Stimulated activated CD4-positive, alpha-beta T cell treated with anti-CD3 and anti-CD28 coated beads, Interleukin-12 subunit alpha, Interleukin-12 subunit beta, amount 100 ng/mL, for 24 hours (primary cell): Measurements from ENCODE around the gene AXL.

ENCODE experiments used
- DNase-seq, 2 experiments: peaks; one replicate each; pipeline ENCODE4 v3.0.0-alpha.2; 2020; ENCODE audit warnings: low read depth in 2 of 2

AXL gene

DNA sequence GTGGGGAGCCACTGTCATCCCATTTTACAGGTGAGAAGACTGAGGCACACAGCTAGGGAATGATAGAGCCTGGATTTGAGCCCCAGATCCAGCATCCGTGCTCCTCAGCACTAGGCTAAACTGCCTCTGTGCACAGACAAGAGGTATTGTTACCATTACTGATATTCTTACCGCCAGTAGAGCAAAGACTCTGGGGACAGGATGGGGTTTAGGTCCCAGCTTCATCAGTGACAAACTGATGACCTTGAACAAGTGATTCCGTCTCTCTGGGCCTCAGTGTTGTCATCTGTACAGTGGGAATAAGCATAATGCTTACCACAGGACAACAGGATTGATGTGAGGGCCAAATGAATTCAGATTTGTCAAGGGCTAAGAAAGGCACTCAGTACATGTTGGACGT lies 16.5 kb downstream of the AXL start:
- DNase-seq = no peak

DNA sequence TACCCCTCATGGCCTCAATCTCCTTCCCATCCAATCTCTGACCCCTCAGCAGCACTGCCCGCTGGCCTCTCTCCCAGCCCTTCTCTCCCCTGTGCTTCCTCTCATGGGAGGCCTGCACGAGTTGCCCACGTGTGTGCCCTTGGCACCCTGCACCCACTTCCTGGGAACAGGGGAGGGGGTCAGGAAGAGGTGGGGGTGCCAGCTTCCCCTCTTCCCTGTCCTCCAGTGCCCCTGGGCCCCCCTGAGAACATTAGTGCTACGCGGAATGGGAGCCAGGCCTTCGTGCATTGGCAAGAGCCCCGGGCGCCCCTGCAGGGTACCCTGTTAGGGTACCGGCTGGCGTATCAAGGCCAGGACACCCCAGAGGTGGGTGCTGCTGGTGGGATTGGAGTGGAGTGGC lies 19.2 kb downstream of the AXL start:
- no peak for DNase-seq

DNA sequence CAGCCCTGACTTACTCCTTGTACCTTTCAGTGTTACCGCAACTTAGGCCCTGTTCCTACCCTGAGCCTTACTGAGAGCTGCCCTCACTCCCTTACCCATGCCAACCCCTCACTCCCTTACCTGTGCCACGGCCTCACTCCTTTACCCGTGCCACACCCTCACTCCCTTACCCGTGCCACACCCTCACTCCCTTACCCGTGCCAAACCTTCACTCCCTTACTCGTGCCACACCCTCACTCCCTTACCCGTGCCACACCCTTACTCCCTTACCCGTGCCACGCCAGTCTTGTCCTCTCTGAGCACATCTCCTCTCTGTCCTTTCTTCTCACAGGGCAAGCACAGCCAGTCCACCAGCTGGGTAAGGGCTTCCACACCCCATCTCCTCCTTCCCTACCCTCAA lies 20.3 kb downstream of the AXL start:
- DNase-seq = no peak

DNA sequence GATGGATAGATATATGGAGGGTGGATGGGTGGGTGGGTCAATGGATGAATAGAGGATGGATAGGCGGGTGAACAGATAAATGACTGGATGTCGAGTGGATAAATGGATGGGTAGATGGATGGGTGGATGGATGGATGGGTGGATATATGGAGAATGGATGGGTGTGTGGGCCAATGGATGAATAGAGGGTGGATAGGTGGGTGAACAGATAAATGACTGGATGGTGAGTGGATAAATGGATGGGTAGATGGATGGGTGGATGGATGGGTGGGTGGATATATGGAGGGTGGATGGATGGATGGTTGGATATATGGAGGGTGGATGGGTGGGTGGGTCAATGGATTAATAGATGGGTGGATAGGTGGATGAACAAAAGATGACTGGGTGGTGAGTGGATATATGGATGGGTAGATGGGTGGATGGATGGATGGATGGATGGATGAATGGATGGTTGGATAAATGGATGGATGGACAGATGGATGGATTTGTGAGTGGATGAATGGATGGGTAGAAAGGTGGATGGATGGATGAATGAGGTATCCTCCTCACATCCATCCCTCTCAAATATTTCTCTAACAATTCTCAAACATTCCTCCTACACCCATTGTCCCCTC lies 21.0 kb downstream of the AXL start:
- no peak for DNase-seq

DNA sequence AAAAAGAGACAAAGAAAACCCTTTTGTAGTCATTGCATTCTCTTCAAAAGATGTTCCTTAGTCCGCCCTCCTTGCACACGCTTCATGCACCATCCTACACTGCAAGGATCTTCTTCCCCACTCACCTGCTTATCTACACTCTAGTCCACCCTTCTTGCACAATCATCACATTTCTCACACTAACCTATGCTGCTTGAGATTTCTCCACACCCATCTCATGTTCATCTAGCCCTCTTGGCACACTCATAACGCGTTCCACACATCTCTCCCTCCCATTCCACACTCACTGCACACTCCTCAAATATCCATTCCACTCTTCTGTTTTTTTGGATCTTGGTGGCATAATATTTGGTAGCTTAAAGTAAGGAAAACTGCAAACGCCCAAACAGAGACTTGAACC lies 22.8 kb downstream of the AXL start:
- DNase-seq = no peak

- no peak for DNase-seq
Observed at GRCh38 chr19:41244117-41244516, 25.1 kb downstream of the AXL start.

GRCh38 chr19:41245843-41246242 lies 26.8 kb downstream of the AXL start:
- no peak for DNase-seq

DNA sequence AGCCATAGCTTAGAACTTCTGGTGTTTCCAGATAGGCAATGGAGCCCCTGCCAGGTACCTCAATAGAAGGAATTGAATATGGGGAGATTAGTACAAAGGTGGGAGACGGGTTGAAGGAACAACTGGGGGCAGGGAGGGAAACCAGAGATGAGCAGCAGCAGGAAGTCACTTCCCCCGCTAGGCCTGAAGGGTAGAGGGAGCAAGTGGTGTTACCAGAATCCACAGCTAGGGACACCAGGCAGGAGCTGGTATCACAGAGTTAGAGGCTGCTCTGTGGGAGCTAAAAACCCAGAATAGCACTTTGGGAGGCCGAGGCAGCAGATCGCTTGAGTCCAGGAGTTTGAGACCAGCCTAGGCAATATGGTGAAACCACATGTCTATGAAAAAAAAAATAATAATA lies 29.9 kb downstream of the AXL start:
- no peak for DNase-seq

DNA sequence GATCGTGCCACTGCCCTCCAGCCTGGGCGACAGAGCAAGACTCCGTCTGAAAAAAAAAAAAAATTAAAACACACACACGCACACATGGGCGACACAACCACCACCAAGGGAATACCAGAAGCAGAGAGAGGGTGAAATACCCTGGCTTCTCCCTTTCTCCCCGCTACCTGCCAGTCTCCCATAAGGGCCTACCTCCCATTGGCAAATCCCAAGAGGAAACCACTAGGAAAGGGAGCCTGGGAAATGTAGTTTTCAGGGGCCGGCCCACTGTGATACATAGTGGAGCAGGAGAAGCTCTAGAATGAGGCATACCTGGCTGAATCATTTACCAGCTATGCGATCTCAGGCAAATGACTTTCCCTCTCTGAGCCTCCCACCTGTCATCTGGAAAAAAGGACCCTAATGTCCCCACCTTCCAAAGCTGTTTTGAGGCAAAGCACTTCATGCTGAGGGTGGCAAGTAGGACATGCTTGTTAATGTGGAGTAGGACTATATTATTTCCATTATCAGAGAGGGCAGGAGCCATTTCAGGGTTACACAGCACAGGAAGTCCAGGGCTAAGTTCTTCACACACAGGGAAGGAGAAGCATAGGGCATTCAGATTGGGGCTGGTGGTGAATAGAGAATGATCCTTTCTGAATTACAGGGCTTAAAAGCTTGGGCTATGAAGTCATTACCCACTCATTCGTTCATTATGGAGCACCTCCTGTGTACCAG lies 30.8 kb downstream of the AXL start:
- DNase-seq = no peak

GRCh38 chr19:41253660-41254059 lies 34.6 kb downstream of the AXL start:
- no peak for DNase-seq

DNA sequence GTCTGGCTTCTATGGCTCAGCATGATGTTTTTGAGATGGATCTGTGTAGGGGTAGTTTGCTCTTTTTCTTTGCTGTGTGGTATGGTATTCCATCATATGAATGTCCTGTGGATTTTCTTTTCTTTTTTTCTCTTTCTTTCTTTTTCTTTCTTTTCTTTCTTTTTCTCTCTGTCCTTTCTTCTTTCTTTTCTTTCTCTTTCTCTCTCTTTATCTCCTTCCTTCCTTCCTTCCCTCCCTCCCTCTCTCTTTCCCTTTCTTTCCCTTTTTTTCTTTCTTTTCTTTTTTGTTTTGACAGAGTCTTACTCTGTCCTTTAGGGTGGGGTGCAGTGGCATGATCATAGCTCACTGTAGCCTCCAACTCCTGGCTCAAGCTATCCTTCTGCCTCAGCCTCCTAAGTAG lies 36.1 kb downstream of the AXL start:
- no peak for DNase-seq

DNA sequence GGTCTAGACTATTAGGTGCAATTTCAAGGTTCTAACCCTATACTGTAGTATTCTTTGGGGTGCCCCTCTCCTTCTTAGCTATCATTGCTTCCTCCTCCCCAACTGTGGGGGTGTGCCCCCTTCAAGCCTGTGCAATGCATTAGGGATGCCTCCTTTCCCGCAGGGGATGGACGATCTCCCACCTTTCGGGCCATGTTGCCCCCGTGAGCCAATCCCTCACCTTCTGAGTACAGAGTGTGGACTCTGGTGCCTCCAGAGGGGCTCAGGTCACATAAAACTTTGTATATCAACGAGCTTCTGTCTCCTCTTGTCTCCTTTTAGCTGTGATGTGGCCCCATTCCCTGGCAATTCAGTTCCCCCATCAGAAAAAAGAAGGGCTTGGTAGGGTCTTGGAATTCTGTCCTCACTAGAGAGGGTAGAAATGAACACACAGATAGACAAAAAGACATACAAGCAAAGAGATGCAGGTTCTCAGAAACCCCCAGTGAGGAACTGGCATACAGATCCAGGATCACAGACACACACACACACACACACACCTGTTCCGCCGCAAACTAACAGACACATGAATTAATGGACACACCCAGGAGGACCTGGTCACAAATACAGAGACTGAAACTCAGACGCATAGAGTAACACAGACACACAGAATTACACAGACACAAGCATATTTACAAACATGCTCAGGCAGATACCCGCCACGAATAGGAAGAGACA lies 42.6 kb downstream of the AXL start:
- DNase-seq = no peak

- DNase-seq = peak; percentile 66 to 77
Observed at GRCh38 chr19:41263042-41263849, 44.2 kb downstream of the AXL start.

GRCh38 chr19:41263850-41264580 lies 45.0 kb downstream of the AXL start, which contains the start of gene HNRNPUL1:
Gene HNRNPUL1, plus strand, starts transcription at chr19:41264372. Its CDS starts 132 bp downstream, at chr19:41264504.
- peak; percentile 98 to 99 for DNase-seq

GRCh38 chr19:41264581-41265394 lies 45.8 kb downstream of the AXL start:
- peak; percentile 28 to 71 for DNase-seq

DNA sequence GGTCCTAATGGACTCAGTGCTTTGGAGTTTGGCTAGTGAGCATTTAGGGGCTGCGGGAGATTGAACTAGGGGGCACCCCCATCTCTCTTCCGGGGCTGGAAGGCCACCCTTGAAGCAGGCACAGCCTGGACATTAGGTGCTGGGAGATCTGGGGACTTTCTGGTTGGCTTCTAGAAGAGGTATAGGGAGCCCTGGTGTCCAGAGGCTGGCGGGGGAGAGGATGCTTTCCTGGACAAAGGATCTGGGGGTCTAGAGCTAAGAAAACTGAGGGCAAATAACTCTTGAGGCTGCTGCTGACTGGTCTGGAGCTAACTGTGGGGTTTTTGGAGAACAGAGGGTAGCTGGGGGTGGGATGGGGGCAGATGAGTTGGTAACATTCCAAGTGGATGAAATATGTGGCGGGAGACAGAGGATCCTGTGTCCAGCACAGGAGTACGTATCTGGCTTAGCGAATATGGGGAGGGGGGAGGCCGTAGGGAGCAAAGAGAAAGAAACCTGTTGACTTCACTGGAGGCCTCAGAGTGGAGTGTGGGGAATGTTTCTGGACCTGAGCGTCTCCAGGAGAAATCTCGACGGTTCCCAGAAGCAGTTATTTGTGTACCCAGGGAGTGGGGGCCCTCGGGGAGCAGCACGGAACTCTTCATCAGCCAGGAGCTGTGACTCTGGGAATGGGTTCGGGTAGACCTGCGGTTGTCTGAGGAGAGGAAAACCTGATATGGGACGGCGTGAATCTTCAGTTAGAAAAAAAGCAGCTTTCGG lies 46.6 kb downstream of the AXL start:
- no peak for DNase-seq

- no peak for DNase-seq
Observed at GRCh38 chr19:41269055-41269454, 50.0 kb downstream of the AXL start.

DNA sequence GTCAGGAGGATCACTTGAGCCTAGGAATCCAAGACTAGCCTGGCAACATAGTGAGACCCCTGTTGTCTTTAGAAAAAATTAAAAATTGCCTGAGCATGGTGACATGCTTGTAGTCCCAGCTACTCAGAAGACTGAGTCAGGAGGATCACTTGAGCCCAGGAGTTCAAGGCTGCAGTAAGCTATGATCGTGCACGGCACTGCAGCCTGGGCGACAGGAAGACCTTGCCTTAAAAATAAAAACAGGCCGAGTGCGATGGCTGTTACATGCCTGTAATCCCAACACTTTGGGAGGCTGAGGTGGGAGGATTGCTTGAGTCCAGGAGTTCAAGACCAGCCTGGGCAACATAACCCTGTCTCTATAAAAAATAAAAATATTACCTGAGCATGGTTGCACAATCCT lies 50.5 kb downstream of the AXL start:
- DNase-seq = no peak

DNA sequence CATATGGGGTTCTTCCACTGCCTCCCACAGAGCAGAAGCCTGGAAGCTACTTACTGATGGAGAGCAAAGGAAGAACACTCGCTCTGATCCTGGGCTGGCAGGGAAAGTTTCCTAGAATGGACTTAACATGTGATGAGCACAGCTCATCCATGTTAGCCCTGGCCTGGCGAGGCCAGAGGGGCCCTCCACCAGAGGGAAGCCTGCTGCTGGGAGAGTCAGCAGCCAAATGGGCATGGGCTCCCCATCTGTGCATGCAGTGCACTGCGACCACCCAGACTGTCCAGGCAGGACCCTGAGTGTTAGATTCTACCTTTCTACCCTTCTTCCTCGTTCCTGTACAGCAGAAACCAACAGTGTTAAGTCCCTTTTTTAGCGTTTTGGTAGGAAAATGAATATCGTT lies 54.1 kb downstream of the AXL start:
- no peak for DNase-seq

- no peak for DNase-seq
Observed at GRCh38 chr19:41274802-41275201, 55.8 kb downstream of the AXL start.
